Hepatic stellate cell (primary cell): ENCODE data around the gene PBXIP1.
A peak's percentile ranks its signal among the peaks of the same experiment; 100 is the strongest.
"Not testable (repeated sequence)": the region's sequence is repeated elsewhere in the genome, so short reads cannot be mapped to it uniquely, and the experiment has no call there.

ENCODE experiments used
- DNase-seq: peaks from one replicate; pipeline ENCODE4 v3.0.0; 2011; ENCODE audit warnings: low spot score

PBXIP1 gene

DNA sequence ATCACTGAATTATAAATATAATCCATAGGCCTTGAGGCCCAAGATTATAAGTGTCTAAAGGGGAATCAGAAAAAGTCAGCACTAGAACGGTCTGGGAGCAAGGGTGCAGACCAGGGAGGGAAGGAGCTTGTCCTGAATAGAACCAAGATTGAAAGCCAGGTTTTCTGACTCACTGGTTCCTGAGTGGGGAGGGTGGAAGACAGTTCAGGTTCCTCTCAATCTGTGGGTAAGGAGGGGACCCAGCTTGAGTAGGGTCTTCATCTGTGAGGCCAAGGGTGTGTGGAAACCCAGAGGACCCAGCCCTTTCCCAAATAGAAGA is 38.3 kb upstream of the PBXIP1 start:
- no peak for DNase-seq

DNA sequence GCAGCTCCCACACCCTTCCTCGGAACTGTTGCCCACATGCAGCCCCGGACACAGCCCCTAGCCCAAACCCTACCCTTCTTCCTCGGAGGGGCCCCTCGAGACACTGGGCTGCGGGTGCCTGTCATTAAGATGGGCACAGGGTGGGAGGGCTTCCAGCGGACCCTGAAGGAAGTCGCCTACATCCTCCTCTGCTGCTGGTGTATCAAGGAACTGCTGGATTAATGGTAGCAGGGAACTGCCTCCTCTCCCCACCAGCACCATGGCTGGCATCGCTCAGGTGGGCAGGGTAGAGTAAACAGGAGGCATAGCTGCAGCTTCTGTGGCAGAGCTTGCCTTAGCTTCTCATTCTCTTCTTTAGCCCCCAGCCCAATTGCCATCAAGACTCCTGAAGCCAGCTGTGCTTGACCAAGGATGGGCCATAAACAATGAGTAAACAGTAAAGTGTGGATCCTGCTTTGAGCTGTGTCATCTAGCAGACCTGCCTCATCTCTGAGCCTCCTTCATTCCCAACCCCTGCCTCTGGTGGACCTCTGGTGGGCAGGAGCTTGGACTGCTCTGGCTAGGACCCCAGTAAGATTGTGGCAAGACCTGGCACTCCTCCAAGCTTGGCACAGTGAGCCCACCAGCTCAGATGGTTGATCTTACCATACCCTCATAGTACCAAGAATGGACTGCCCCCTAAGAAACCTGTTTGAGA is 37.8 kb upstream of the PBXIP1 start, which contains the start of gene LENEP:
Gene LENEP, plus strand, starts transcription at position 15 of the 697 bp plus-strand sequence. Its CDS starts 22 bp downstream, at position 37.
- DNase-seq: no peak

DNA sequence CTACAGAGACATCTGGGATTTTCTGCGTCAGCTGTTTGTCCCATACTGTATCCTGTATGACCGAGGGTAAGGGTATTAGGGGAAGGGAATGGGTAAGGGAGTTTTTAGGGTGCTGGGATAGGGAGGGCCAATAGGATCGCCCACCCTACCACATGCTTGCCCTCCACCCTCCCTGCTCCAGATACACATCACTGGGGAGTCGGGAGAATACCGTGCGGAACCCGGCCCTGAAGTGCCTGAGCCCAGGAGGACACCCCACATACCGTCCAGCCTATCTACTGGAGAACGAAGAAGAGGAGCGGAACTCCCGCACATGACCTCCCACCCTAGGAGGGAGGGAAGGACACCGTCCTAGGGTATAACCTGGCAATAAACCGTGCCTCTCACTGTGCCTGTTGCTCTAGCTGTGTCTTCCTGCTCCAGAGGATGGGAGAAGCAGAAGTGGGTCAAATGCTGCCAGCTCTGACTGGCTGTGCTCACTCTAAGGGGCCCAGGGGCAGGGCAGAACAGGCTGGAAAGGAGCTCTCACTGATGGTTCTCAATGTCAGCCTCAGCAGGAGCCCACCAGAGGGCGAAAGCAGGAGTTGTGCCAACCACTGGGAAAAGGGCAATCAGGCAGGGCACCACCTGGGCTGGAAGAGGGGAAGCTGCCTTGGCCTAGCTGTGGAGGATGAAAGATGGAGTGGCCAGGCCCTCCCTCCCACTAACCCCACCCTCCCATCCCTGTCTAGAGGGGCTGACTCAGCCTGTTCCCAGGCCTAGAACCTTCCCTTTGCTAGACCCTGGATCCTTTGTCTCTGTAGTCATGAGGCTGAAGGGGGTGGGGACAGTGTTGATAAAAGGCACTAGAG is 37.0 kb upstream of the PBXIP1 start:
- DNase-seq: no peak

DNA sequence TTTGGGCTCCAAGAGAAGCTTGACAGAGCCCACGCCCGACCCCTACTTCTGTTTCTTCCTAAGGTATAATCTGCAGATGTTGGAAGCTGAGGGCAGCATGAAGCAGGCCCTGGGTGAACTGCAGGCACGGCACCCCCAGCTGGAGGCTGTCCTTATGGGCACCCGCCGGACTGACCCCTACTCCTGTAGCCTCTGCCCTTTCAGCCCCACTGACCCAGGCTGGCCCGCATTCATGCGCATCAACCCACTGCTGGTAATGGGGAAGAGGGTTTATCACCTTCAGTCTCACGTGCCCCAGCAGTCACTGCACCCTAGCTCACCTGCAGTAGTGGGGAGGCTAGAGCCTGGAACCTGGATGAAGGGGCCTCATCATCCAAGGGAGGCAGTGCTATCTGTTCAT is 34.4 kb upstream of the PBXIP1 start:
- no peak for DNase-seq

DNA sequence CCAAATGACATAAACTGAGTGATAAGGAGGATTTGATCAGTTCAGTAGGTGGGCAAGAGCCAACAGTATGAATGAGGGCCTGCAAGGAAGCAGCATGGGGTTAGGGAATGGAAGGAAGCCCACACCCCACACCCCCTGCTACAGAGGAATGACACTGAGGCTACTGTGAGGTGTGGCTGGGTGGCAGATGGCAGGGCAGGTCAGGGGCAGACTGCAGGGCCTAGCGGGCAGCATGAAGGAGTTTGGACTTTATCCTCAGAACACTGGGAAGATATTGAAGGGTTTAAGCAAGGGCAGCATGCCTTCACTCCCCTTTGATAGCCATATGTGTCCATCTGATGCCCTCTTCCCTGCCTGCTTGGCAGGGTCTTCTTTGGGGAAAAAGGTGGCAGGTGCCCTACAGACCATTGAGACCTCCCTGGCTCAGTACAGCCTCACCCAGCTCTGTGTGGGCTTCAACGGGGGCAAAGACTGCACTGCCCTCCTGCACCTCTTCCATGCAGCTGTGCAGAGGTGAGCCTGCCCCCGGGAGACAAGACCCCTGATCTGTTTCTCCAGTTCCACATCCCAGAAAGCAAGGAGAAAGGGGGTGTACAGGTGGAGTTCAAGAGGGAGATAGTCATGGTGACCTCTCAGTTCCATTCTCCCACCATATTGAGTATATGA is 33.4 kb upstream of the PBXIP1 start:
- no peak for DNase-seq

DNA sequence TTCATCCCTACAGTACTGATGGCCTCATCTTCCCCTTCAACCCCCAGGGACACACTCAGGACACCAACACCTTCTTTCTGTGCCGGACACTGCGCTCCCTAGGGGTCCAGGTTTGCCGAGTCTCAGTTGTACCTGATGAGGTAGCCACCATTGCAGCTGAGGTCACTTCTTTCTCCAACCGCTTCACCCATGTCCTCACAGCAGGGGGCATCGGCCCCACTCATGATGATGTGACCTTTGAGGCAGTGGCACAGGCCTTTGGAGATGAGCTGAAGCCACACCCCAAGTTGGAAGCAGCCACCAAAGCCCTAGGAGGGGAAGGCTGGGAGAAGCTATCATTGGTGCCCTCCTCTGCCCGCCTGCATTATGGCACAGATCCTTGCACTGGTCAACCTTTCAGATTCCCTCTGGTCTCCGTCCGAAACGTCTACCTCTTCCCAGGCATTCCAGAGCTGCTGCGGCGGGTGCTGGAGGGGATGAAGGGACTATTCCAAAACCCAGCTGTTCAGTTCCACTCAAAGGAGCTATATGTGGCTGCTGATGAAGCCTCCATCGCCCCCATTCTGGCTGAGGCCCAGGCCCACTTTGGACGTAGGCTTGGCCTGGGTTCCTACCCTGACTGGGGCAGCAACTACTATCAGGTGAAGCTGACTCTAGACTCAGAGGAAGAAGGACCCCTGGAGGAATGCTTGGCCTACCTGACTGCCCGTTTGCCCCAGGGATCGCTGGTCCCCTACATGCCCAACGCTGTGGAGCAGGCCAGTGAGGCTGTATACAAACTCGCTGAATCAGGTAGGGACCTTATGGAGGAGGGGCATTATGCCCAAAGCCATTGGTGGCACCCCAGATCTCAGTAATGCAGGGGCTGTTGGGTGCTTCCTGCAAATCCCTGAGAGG is 32.4 kb upstream of the PBXIP1 start:
- DNase-seq: no peak

DNA sequence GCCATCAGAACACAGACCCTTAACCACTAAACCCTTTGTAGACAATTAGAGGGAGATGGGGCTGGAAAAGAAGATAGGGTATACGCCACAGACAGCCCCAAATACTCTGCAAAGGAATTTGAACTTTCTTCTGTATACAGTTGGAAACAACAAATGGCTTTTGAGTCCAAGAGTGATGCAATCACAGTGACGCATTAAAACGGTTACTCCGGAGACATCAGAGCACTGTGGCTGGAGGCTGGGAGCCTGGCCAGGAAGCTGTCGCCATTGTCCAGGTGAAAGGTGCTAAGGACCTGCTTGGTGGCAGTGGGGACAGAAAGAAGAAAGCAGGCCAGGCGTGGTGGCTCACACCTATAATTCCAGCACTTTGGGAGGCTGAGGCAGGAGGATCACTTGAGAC is 31.4 kb upstream of the PBXIP1 start:
- no peak for DNase-seq

DNA sequence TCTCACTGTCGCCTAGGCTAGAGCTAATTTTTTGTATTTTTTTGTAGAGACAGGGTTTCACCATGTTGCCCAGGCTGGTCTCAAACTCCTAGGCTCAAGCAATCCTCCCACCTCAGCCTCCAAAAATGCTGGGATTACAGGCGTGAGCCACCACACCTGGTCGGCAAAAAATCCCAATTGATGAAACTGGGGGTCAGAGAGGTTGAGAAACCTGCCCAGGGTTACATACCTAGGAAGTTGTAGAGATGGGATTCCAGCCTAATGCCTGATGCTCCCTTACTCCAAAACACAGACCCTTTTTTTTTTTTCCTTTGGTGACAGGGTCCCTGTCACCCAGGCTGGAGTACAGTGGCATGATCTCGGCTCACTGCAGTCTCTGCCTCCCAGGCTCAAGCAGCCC is 30.8 kb upstream of the PBXIP1 start:
- not testable (repeated sequence) for DNase-seq

DNA sequence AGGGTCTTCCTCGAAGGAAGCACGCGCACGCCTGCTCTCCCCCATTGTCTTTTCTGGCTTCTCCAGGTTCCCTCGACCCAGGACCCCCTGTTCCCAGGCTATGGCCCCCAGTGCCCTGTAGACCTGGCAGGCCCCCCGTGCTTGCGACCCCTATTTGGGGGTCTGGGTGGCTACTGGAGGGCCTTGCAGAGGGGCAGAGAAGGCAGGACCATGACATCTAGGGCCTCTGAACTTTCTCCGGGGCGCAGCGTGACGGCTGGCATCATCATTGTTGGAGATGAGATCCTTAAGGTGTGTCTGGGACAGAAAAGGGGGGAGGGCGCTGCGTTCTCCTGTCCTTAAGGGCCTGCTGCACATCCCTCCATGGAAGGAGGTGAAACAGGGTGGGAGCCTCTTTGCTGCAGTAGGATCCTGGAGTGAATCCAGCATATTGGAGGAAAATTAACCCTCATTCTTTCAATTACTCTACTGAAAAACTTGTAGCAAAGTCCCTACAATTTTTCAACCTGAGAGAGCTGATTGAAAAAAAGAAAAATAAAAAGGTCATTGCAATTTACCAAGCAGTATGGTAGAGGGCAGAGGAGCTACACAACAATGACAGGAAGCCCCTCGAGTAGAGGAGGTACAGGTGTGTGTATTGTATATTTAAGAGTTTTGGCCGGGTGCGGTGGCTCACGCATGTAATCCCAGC is 28.0 kb upstream of the PBXIP1 start:
- DNase-seq: no peak

DNA sequence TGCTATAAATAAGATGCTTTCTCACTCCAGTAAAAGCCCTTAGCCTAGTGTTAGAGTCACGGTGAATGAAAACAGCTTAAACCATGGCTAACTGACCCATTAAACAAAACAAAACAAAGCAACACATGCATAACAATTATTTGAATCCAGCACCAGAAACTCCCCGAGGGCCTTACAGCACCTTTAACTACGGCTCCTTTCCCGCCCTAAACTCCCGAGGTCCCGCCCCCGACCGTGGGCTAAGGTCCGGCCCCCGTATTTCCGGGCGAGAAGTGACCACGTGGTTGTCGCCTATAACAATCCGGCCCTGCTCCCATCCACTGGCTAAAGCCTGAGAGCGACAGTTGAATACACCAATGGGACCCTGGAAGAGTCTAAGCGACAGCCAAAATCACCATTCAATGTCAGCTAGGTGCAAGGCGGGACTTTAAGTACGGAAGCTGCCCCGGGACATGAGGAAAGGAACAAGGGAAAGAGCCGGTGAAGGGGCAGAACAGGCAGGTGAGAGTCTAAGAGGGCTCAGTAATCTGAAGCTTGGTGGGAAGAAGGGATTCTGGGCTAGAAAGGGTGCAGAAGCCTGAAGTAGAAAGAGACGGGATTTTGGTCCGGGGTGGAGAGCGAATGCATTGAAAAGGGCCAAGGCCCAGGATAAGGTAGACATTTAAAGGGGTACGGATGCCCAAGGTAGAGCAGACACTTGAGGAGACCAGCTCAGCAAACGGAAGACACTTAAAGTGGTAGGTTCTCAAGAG is 27.2 kb upstream of the PBXIP1 start, which contains the start of gene FLAD1:
Gene FLAD1, plus strand, starts transcription at position 448 of the 752 bp plus-strand sequence. CDS start 351 bp downstream, outside the sequence.
- DNase-seq: peak; percentile 100

DNA sequence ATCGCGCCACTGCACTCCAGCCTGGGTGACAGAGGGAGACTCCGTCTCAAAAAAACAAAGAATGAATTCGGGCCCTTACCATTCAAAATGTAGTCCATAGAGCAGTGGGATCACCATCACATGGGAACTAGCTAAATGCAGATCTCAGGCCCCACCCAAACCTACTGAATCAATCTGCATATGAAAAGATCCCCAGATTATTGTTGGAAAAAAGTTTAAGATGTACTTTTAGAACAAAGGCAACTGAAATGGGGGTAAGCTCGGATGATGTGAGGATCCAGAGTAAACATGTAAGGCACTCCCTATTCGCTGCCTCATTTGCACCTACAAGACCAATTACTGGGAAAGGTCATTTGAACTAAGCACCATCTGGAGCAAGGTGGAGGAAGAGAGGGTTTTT is 26.4 kb upstream of the PBXIP1 start:
- no peak for DNase-seq

DNA sequence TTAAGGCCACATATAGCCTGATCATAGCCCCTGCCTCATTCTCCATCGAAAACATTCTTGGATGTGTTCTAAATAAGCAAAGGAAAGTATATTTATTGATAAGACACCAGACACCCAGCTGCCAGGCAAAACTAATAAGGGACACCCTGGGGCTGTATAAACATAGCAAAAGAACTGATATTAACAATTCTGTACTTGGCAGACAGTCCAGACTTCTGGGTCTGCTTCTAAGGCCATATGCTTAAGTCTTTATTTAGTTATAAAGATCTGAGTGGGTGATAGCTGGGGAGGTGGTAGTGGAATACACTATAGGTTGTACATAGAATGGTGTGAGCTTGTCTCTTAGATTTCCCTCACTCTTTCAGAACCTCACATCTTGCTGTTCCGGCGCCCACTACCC is 22.5 kb upstream of the PBXIP1 start:
- no peak for DNase-seq

DNA sequence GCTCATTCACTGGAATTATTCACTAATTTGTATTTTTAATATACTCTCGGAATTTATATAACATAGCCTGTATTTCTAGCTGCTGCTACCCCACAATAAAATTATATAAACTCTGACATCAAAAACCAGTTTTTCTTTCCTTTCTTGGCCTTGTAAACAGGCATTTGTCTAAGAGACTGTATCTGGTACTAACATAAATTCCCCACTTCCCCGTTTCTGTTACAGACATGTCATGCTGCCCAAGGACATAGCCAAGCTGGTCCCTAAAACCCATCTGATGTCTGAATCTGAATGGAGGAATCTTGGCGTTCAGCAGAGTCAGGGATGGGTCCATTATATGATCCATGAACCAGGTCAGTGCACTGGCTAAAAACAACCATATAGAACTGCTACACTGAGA is 21.9 kb upstream of the PBXIP1 start:
- not testable (repeated sequence) for DNase-seq

DNA sequence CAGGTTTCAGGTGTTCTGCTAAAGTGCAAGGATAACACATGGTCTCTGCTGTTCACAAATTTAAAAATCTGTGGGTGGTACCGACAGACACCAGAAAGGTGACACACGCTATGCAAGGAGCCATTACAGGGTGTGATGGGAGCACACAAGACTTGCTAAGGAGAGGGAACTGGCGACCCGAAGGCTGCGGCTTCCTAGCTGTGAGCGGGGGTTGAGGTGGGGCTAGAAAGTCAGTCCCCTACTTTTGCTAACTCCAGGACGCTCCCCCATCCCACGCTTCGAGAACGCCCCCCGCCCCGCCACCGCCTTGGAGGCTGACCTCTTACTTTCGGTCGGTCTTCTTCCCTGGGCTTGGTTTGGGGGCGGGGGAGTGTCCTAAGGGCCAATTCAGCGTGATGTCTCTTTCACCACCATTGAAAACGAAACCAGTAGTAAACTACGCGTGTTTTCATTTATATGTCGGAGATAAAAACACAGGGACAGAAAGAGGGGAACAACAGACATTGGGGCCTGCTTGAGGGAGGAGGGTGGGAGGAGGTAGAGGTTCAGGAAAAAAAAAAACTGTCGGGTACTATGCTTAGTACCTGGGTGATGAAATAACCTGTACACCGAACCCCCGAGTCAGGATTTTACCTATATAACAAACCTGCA is 19.6 kb upstream of the PBXIP1 start:
- DNase-seq: peak; percentile 48

DNA sequence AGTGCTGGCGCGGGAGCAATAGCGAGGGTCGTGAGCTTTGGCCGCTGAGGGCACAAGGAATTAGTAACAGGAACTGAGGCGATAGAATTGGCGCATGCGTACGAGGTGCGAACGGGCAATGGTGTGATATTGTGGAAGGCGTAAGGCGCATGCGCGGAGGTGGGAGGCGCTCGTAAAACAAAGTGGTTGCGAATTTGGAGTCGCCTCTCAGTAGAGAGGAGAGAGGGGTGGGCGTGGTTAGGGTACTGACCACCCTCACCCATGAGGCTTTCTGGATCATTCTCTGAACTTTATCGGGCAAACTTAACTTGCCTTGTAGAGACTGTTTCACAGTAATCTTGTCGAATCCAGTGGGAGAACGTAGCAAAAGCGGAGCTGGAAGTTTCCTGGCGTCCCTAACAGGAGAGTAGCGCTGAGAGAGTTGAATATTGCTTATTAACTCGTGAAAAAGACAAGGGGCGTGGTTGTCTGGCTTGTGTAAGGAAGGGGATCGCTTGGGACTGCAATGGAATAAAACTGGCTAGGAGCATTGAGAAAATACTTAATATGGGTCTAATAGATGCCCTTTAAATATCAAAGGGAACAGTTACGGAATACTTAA is 19.0 kb upstream of the PBXIP1 start:
- DNase-seq: peak; percentile 86

DNA sequence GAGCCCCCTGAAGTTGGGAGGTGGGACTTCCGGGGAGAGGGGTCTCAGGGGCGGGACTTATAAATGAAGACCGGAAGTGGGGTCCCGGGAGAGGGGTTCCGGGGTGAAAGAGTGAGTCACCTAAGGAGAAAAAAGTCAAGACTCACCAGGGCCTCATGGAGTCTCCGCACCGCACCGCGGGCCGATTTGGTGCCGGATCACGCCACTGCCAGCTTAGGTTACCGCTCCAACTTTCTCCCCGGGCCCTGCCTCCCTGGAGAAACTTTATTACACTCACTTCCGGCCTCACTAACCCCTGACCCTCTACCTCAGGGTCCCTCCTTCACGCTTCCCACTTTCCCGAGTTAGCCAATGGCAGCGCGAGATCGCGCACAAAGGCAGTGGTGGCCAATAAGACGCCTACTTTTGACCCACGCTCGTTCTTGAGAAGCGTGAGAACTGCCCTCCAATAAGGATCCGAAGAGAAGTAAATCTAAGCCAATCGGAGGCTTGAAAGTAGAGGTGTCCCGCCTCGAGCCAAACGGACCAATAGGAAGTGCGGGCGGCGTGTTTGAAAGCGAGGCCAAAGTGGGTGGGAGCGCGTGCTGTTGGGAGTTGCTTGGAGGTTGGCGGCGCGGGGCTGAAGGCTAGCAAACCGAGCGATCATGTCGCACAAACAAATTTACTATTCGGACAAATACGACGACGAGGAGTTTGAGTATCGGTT is 18.4 kb upstream of the PBXIP1 start, which contains the start of gene CKS1B:
Gene CKS1B, plus strand, starts transcription at position 580 of the 706 bp plus-strand sequence. Its CDS starts 65 bp downstream, at position 645.
- peak; percentile 98 for DNase-seq

DNA sequence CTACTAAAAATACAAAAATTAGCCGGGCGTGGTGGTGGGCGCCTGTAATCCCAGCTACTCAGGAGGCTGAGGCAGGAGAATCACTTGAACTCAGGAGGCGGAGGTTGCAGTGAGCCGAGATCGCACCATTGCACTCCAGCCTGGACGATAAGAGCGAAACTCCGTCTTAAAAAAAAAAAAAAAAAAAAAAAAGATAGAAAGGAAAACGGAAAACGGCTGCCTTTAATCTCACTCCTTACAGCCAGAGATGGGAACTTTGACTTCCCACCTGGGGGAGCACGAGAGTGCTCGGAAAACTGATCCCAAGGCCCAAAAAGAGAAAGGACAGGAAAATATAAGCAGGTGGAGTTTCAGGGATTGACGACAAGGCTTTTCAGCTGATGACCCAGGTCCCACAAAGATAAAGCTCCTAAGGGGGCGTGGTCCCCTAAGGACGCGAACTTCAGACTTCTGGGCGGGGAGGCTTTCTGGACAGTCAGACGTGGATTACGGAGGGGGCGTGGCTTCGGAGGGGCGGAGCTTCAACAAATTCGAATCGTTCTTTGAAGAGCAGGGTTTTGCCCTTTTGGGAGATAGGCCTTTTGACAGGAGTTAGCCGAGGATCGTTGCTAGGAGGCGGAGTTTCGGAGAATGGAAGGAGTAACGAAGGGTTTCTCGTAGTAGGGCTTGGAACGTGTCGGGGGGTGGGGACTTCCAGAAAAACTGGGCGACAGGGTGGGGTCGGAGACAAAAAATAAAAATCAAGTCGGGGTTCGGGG is 17.6 kb upstream of the PBXIP1 start:
- peak; percentile 78 for DNase-seq
